H7 (cell line): ENCODE results near the gene GPBP1. TPM values are rescaled to one million over a fixed set of nuclear protein-coding genes. Genes with fewer than 3 reads are reported as not detected.
"Not testable (repeated sequence)": the region's sequence is repeated elsewhere in the genome, so short reads cannot be mapped to it uniquely, and the experiment has no call there.

Source experiments
- DNase-seq: peaks from one replicate; pipeline ENCODE4 v3.0.0; 2012
- H3K27me3 ChIP-seq: 2 replicates; pipeline ENCODE4 v1.6.0; 2011; ENCODE audit warnings: mild to moderate bottlenecking, low read length; ENCODE audit not compliant: control insufficient read depth, insufficient read depth
- H3K36me3 ChIP-seq: replicated peaks from 2 replicates; pipeline ENCODE4 v1.5.1; 2011; ENCODE audit warnings: low read length; ENCODE audit not compliant: control insufficient read depth, insufficient read depth
- H3K4me3 ChIP-seq: 2 replicates; pipeline ENCODE4 v1.5.1; 2011; ENCODE audit warnings: low read depth, mild to moderate bottlenecking, control low read depth, low read length, moderate library complexity; ENCODE audit not compliant: insufficient read depth
- total RNA-seq: library from RNA; depleted of rRNA; stranded (reverse); fragments of >200 nt; shearing (Covaris generic); gene quantifications from 2 replicates; pipeline ENCODE4 v1.2.3, GENCODE V29; 2014

Gene GPBP1
- total RNA-seq, 1 experiment from 2014 or later, result 62.7 TPM

DNA sequence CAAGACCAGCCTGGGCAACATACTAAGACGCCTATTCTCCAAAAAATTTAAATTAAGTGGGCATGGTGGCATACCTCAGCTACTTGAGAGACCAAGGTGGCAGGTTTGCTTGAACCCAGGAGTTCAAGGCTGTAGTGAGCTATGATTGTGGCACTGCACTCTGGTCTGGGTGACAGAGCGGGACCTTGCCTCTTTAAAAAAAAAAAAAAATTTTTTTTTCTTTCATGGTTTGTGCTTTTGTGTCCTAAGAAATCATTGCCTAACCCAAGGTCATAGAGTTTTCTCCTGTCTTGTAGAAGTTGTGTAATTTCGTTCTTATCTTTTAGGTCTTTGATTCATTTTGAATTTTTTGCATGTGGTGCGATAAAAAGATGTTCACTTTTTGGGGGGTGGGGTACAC lies 12.3 kb downstream of the GPBP1 start:
- Histone ChIP-seq H3K27me3 (no peaks in the 10 kb centered on the region), H3K36me3 (no peaks in the 10 kb centered on the region; the same call in 1 of the 2 replicates), H3K4me3 (no peak overlapping the region)
- DNase-seq, result no peak

- H3K36me3 ChIP-seq, DNase-seq, H3K27me3 ChIP-seq, H3K4me3 ChIP-seq: not testable (repeated sequence)
These were observed 14.1 kb downstream of the GPBP1 start for GRCh38 chr5:57187977-57188376.

- H3K27me3 ChIP-seq, result no peaks in the 10 kb centered on the region
- H3K36me3 ChIP-seq, result no peaks in the 10 kb centered on the region
- H3K4me3 ChIP-seq, result no peak overlapping the region
- no peak for DNase-seq
These were observed 15.7 kb downstream of the GPBP1 start for GRCh38 chr5:57189515-57189914.

GRCh38 chr5:57190593-57190992 lies 16.7 kb downstream of the GPBP1 start:
- no peak for DNase-seq
- no peaks in the 10 kb centered on the region for H3K27me3 ChIP-seq
- H3K36me3 ChIP-seq, result no peaks in the 10 kb centered on the region
- H3K4me3 ChIP-seq, result no peak overlapping the region

- no peaks in the 10 kb centered on the region for H3K27me3 ChIP-seq
- H3K36me3 ChIP-seq, result no peaks in the 10 kb centered on the region
- no peak overlapping the region for H3K4me3 ChIP-seq
- DNase-seq, result no peak
These were observed 17.3 kb downstream of the GPBP1 start for GRCh38 chr5:57191163-57191562.

DNA sequence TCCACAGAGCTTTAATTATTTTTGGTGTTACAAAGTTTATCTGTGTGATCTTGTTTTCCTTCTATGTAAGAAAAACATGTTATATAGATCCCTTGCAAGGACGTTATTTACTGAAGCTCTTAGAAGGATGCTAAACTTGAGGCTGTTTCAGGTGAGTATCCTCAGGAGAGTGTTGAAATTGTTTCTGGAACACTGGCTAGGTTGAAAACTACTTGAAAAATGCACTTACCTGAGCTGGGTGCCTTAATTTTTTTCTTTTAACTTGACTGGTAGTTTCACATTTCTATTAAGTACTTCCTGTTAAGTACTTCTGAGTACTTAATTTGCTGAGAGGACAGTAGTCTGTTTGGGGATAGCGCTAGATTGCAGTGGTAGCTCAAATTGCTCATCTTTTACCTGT lies 18.1 kb downstream of the GPBP1 start:
- no peak for DNase-seq
- Histone ChIP-seq H3K36me3 (no peaks in the 10 kb centered on the region), H3K4me3 (no peak overlapping the region), H3K27me3 (no peaks in the 10 kb centered on the region)

GRCh38 chr5:57192832-57193231 lies 19.0 kb downstream of the GPBP1 start:
- DNase-seq, H3K36me3 ChIP-seq, H3K27me3 ChIP-seq, H3K4me3 ChIP-seq: not testable (repeated sequence)

GRCh38 chr5:57193757-57194413 lies 20.0 kb downstream of the GPBP1 start:
- H3K36me3 ChIP-seq, result no peaks in the 10 kb centered on the region
- no peak for DNase-seq
- H3K4me3 ChIP-seq, result no peak overlapping the region

DNA sequence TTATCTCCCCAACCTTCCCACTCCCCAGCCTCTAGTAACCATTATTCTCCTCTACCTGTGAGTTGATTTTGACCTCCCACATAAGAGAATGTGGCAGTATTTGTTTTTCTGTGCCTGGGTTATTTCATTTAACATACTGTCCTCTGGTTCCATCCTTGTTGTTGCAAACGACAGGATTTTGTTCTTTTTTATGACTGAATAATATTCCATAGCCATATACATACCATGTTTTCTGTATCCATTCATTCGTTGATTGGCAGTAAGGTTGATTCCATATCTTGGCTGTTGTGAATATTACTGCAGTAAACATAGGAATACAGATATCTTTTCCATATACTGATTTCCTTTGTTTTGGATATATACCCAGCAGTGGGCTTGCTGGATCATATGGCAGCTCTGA lies 20.8 kb downstream of the GPBP1 start:
- Histone ChIP-seq H3K27me3 (no peaks in the 10 kb centered on the region), H3K36me3 (no peaks in the 10 kb centered on the region), H3K4me3 (no peak overlapping the region)
- DNase-seq, result no peak

More at GRCh38 chr5:57193757-57194413, 20.0 kb downstream of the GPBP1 start:
- no peaks in the 10 kb centered on the region for H3K27me3 ChIP-seq

DNA sequence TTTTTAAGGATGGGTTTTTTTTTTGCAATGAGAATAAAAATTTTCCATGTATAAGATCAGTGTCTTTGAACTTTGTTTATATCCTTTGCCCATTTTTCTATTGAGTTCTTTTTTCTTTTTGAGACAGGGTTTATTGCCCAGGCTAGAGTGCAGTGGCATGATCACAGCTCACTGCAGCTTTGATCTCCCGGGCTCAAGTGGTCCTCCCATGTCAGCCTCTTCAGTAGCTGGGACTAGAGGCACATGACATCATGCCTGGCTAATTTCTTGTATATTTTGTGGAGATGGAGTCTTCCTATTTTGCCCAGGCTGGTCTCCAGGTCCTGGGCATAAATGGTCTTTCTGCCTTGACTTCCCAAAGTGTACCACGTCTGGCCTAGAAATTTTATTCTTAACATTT lies 21.2 kb downstream of the GPBP1 start:
- Histone ChIP-seq H3K4me3 (no peak overlapping the region), H3K27me3 (no peaks in the 10 kb centered on the region), H3K36me3 (no peaks in the 10 kb centered on the region)
- no peak for DNase-seq

- H3K27me3 ChIP-seq, result no peaks in the 10 kb centered on the region
- H3K4me3 ChIP-seq, result no peak overlapping the region
- no peak for DNase-seq
- H3K36me3 ChIP-seq, result no peaks in the 10 kb centered on the region
These were observed 26.0 kb downstream of the GPBP1 start for GRCh38 chr5:57199866-57200265.

GRCh38 chr5:57202811-57203210 lies 29.0 kb downstream of the GPBP1 start:
- no peaks in the 10 kb centered on the region for H3K36me3 ChIP-seq
- no peak overlapping the region for H3K4me3 ChIP-seq
- no peaks in the 10 kb centered on the region for H3K27me3 ChIP-seq
- DNase-seq, result no peak

- no peak for DNase-seq
- Histone ChIP-seq H3K36me3 (no peaks in the 10 kb centered on the region), H3K27me3 (no peaks in the 10 kb centered on the region), H3K4me3 (no peak overlapping the region)
These were observed 33.3 kb downstream of the GPBP1 start for GRCh38 chr5:57207007-57207653.

GRCh38 chr5:57207681-57208080 lies 33.8 kb downstream of the GPBP1 start:
- Histone ChIP-seq H3K36me3 (no peaks in the 10 kb centered on the region), H3K27me3 (no peaks in the 10 kb centered on the region), H3K4me3 (no peak overlapping the region)
- DNase-seq, result no peak

DNA sequence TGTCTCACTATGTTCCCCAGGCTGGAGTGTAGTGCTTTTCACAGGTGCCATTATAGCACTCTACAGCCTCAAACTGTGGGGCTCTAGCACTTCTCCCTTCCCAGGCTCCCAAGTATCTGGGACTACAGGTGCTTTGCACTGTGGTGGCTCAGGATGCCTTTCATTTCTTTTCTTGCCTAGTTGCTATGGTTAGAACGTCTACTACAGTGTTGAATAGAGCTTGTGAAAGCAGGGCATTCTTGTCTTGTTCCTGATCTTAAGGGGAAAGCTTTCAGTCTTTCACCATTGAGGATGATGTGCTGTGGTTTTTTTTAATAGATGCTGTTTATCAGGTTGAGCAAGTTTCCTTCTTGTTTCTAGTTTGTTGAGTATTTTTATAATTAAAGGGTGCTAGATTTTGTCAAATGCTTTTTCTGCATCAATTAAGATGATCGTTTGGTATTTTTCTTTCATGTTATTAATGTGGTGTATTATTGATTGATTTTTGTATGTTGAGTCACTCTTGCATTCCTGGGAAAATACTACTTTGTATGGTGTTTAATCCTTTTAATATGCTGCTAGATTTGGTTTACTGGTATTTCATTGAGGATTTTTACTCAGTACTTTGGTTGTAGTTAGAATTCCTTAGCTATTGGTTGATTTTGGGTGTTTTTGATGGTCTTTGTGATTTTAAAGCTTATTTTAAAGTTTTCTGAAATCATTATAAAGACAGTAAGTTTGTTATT lies 35.6 kb downstream of the GPBP1 start:
- H3K4me3 ChIP-seq, result no peak overlapping the region
- H3K36me3 ChIP-seq, result peaks cover 2% of the 10 kb centered on the region
- no peaks in the 10 kb centered on the region for H3K27me3 ChIP-seq
- DNase-seq, result no peak
